NB4 (cell line): ENCODE results near the gene AP1S3.

ENCODE experiments used
- DNase-seq: peaks from one replicate; pipeline ENCODE4 v3.0.0; 2010; ENCODE audit warnings: low read depth
- H3K4me3 ChIP-seq: one replicate; pipeline ENCODE4 v1.5.1; 2011; ENCODE audit warnings: mild to moderate bottlenecking, low read depth, low read length, moderate library complexity
- CTCF ChIP-seq: IDR thresholded peaks from one replicate; pipeline ENCODE4 v1.5.1; 2012; ENCODE audit warnings: low read depth, low read length
- MAX ChIP-seq: IDR thresholded peaks from 2 replicates; pipeline ENCODE4 v1.6.1; 2011; ENCODE audit warnings: low read depth, low read length
- MYC ChIP-seq: IDR thresholded peaks from 2 replicates; pipeline ENCODE4 v1.6.1; 2011; ENCODE audit warnings: low read depth, low read length
- POLR2A ChIP-seq: IDR thresholded peaks from 2 replicates; pipeline ENCODE4 v1.6.1; 2011; ENCODE audit warnings: mild to moderate bottlenecking; ENCODE audit not compliant: insufficient read length; ENCODE audit errors: extremely low read depth

Gene AP1S3

GRCh38 chr2:223846515-223846914, 9.1 kb upstream of the AP1S3 start:
- no peak for DNase-seq
- H3K4me3 ChIP-seq: no peak overlapping the region
- TF ChIP-seq POLR2A (no peak), MYC (no peak), CTCF (no peak), MAX (no peak)

GRCh38 chr2:223841436-223842190, 4.2 kb upstream of the AP1S3 start:
- H3K4me3 ChIP-seq: no peak overlapping the region
- no peak for DNase-seq
- TF ChIP-seq MAX: no peak
- no peak for TF ChIP-seq POLR2A
- TF ChIP-seq CTCF: no peak
- no peak for TF ChIP-seq MYC

- H3K4me3 ChIP-seq: no peak overlapping the region
- peak; percentile 42 for DNase-seq
- TF ChIP-seq CTCF: no peak
- TF ChIP-seq MYC: no peak
Observed at GRCh38 chr2:223835701-223836532, 1.5 kb downstream of the AP1S3 start.

GRCh38 chr2:223834431-223834830, 3.0 kb downstream of the AP1S3 start:
- no peak for DNase-seq
- TF ChIP-seq CTCF: no peak
- TF ChIP-seq POLR2A: no peak
- no peak overlapping the region for H3K4me3 ChIP-seq

GRCh38 chr2:223832241-223832903, 5.0 kb downstream of the AP1S3 start:
- H3K4me3 ChIP-seq: no peak overlapping the region
- no peak for DNase-seq
- TF ChIP-seq POLR2A (no peak), MAX (no peak), MYC (no peak), CTCF (no peak)
